SKM-1 treated with dmso at 0.1 percent for 144 hours (cell line): ENCODE results near the gene FAM180A.

Source experiments
- DNase-seq: peaks from one replicate; lab custom pipeline; 2025; ENCODE audit not compliant: unreplicated experiment; lab: John Stamatoyannopoulos, UW

FAM180A gene

DNA sequence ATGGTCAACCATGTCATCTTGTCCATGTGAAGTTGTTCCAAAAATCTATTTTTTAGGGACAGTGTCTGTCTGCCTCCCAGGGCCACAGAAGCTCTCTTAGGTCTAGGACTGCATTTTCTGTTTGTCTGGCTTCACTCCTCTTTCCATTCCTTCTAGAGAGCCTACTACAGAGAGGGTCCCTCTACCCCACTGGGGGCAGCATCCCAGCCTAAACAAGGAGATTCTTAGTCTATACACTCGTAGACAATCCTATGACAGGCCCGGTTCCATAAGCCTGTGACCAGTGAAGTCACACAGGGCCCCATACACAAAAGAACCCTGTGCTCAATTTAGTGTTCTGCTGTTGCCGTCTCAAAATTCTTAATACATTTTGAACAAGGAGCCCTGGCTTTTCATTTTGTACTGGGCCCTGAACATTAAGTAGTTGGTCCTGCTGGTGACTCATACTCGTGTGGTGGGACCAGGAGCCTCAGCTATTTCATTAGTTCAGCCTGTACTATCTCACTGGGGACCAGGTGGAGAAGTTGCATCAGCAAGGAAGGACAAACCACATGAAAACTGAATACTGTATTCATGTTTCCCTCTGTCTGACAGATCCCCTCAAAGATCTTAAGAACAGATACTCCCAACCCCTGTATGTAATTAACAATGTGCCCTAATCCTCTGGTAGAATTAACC lies 23.5 kb upstream of the FAM180A start:
- DNase-seq, result no peak

GRCh38 chr7:135771051-135771450 lies 22.4 kb upstream of the FAM180A start:
- DNase-seq, result no peak

- DNase-seq, result no peak
Measured at GRCh38 chr7:135770139-135770710, 21.6 kb upstream of the FAM180A start.

GRCh38 chr7:135769005-135769802 lies 20.6 kb upstream of the FAM180A start:
- DNase-seq, result no peak

GRCh38 chr7:135768467-135768866 lies 19.9 kb upstream of the FAM180A start:
- no peak for DNase-seq

DNA sequence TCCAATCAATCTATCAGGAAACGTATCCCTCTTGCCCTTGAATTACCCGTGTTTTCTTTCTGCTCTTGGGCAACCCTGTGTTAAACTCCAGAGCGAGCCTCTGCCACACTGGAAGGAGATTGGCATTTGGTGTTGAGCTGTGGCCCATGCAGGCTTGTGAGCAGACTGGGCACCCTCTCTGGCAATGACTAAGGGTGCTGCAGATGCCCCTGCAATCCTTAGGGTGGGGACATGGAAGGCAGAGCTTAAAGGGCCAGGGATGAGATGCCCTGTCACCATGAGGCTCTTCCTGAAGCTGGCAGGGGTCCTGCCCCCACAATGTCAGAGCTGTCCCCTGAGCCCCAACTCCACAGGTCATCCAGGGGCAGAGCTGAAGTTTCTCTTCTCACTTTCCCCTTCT lies 19.5 kb upstream of the FAM180A start:
- no peak for DNase-seq

GRCh38 chr7:135763261-135763660 lies 14.6 kb upstream of the FAM180A start:
- DNase-seq, result no peak

GRCh38 chr7:135761751-135762488 lies 13.3 kb upstream of the FAM180A start:
- peak; percentile 70 for DNase-seq

DNA sequence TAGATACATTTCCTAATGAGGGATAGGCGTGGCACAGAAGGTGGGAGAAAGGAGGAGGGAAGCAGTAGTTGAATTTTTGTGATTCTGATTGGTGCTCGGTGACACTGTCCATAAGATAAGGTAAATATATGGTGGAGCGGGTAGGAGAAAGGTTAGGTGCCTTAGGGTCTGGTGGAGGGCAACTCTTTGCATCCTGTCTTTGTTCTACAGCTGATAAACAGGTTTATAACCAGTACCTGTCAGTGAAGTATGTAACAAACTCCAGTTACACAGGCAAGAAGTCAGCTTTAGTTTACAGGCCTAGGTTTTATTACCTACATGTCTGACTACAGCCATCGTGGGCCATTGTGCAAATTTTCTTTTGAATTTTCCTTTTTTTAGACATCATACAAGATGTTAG lies 10.9 kb upstream of the FAM180A start:
- DNase-seq, result no peak

DNA sequence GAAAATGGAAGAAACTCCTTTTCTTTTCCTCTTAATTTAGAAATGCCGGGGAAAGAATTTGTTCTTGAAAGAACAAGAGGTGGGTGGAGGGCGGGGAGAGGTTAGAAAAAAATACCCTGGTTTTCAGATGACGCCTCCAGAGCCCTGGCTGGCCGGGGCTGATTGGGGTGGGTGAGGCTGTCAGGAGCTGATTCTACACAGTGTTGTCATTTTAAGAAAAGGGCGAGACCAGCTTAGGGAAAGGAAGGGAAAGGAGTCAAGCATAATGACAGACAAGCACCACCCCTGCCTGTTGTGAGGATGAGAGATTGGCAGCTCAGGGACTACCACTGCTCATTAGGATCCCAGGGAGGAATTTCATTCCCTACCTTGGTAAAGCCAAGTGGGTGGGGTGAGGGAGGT lies 9.9 kb upstream of the FAM180A start:
- DNase-seq, result no peak

DNA sequence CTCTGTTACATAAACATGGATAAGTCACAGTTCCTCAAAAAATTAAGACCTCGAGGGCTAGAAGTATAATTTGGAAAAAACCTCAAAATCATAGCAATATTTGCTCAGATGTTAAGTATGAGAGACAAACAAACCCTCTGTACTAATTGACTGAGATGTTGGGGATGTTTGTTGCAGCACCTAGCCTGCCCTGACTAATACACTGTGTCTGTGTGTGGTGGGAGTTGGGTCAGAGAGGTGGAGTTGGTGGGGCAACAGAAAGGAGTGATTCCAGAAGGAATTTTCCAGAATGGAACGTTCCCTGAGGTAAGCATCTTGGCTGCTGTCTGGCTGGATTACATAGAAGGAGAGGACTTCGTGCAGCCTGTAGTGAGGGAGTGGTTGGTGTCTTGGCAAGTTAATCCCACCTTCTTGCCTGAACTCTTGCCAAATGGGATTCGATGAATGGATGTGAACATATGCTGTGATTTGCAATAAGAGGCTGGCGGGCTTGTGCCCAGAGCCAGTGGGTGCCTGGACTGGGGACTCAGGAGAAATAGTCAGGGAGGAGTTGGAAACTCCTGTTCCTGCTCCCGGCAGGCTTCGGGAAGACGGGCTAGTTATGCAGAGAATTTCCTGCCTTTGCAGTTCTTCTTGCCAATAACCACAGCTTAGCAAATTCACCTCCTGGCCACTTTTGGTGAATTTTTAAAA lies 9.3 kb upstream of the FAM180A start:
- DNase-seq, result no peak

DNA sequence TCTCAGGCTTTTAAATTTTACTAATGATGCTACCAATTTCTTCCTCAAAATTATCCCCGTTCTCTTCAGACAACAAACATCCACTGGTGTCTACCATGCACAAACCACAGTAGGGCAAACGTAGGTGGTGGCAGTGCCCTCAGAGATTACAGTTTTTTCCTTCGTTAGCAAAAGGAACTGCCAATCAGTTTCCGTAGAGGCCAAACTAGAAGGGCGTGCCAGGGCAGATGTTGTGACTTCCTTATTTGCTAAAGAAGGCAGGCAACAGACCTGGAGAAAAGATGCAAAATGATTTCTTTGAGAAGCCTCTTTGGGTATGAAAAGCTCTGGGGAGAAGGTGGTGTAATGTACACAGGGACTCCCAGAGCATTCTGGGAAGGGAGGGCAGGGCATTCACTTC lies 7.6 kb upstream of the FAM180A start:
- no peak for DNase-seq

GRCh38 chr7:135755351-135755753 lies 6.7 kb upstream of the FAM180A start:
- no peak for DNase-seq

DNA sequence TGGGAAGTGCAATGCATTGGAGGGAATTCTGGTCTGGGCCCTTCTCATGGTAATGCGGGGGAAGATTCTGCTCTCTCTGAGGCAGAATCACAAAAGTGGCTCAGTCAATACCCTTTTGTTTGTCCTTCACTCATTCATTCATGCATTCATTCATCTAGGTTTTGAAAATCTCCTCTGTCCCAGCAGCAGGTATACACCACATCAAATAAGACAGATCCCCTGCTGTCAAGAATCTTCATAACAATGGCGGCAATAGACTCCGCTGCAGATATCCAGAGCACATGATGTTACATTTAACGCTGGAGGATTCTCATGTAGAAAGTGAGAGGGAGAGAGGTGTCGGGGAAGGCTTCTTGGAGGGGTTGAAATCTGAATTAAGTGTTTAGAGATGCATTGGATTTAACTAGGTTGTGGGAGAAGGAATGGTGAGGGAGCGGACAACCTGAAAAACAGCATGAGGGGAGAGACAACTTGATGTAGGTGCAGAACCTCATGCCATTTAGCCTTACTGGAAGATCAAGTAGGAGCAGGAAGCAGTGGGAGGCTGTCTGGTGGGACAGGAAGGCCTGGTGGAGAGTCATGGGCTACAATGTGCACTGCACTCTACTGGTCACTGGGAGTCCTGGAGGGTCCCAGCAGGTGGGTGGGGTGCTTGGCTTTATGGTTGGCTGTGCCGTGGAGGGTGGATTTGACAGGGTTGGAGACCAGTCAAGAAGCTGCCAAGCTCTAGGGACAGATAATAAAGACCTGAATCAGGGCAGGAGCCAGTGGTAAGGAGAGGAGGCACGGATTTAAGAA lies 5.2 kb upstream of the FAM180A start:
- no peak for DNase-seq

DNA sequence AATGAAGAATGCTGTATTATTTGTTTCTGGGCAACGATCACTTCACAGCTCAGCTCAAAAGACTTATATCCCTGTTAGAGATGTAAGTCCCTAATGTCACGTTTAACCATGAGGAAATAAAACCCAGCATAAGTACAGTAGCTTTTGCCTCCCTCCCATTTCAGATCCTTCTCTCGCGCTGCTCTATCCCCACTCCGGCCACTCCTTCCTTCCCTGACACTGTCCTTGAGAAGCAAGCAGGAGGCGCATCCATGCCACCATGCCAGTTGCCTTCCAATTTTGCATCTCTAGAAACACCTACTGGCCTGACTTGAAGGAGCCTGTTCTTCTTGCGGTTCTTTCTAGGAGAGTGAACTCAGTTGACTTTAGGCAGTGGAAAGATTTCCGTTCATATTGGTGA lies 1.2 kb downstream of the FAM180A start:
- no peak for DNase-seq

- DNase-seq, result no peak
Measured at GRCh38 chr7:135745703-135746312, 2.8 kb downstream of the FAM180A start.

DNA sequence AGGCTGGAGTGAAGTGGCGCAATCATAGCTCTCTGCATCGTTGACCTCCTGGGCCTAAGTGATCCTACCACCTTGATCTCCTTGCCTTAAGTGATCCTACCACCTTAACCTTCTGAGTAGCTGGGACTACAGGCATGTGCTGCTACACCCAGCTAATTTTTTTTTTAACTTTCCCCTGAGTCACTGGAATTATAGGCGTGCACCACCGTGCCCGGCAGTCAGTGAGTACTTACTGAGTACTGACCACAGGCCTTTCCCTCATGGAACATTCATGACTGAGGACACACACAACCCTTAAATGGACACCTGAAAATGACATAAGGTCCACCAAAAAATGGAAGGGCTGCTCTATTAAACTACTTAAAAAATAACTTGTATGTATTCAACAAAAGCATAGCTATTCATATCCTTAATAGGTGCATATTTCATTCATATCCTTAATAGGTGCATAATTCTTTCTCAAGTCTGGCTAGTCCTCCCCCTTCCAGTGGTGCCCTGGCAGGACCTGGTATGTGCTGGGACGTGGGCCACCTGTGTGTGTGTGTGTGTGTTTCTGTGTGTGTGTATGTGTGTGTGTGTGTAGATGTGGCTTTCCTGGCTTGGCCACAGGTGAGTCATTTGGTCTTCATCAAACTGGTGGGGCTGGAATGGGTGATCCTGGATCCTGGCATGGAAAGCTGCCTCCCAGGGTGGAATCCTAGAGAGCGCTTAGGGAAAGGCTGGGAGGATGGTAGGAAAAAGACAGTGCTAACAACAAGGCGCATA lies 3.5 kb downstream of the FAM180A start:
- no peak for DNase-seq

DNA sequence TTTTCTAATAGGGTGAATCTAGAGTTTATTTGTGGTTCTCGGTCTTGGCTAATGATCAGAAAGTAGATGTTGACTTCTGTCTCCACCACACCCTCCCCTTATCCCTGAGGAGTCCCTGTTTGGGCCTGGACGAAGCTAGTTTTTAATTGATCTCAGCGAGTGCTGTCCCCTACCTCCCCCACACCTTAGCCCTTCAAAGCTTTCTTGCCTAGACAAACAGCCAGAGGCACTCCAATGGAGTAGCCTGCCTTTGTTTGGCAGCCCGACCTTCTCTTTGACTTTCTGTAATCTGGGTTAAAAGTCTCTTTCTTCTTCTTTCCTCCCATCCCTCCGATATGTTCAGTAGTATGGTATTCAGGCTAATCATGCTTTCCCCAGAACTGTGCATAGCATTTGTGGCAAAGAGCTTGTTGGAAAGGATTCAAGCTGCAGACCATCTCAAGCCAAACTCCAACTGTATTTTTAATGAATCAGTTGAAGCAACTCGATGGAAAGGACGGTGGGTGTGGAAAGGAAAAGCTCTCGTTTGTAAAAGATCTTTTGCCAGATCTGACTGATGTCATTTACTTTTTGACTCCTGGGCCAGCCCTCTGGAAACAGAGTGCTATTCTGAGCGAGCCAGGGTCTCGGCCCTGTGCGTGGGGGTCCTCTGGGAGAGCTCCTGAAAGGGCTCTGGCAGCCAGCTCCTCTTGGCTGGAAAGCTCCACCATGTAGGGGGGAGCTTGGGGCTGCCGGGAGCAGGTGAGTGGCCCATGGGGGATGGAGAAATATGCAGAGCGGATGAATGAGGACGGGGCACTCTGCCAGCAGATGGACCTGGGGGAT lies 4.5 kb downstream of the FAM180A start:
- no peak for DNase-seq
